ENCODE data around the gene OBSCN.

Gene OBSCN

DNA sequence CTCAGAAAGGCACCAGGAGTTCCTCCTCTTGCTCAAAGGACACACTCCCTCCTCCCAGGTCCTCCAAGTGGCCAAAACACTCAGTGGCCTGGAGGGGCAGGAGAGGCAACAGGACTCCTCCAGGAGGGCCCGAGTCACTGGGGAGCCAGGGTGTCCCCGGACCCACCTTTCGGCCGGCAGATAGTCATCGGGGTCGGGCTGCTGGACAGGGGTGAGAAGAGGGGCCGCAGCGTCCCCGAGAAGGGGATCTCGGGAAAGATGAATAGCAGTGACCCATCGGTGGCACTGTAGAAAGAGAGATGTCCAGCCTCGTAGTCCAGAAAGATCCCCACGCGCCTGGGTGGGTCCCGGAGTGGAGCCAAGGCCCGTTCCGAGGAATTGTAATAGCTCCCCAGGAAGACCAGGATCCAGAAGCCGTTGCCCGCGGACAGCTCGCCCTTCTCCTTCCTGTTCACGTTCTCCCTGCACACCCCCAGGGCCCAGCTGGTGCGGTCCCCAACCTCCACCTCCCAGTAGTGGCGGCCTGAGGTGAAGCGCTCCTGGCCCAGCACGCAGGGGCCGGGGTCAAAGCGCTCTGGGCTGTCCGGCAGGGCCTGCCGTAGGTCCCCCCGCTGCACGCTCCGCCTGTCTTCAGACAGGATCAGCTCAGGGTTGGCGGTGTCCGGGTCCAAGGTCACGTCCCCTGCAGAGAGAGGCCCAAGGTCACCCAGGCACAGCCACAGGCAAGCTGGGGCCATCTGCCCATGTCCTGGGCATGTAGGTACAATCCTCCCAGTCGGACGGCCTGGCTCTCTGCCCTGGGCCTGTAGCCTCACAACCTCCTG, 186.9 kb downstream of the OBSCN start:
- no peak for DNase-seq

DNA sequence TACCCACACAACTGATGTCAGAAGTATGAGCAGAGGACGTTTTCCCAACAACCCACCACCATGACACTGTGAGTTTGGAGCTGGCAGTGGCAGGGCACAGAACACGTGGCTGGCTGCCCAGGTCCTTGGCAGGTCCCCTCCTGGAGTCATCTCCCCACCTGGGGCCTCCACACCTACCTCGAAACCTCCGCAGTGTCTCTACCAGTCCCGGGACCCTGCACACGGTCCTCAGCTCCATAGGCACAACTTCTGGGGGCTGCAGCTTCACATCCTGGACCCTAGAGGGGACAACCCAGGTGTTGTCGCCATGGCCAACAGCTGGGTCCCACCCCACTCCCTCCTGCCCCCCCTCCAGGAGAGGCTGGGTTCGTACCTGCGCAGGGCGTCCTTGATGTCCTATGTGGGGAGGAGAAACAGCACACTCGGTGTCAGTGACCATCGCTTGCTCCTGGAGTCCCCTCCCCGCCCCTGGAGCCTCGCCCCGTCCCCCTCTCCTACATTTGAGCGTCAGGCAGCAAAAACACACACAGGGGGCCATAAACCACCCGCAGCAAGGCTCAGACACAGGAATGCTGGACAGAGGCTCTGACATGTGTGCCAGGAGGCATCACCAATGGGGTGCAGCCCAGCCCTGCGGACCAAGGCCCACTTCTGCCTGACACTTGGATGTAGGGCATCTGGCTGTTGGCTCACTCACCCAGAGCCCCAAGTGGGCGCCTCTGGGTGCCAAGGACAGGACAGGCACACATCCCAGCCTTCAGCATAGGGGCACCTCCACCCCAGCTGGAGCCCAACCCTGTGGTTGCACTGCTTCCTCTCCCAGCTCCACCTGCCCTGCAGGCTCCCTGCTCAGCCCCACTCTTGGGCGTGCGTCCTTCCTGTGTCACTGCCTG, 189.2 kb downstream of the OBSCN start:
- no peak for DNase-seq

DNA sequence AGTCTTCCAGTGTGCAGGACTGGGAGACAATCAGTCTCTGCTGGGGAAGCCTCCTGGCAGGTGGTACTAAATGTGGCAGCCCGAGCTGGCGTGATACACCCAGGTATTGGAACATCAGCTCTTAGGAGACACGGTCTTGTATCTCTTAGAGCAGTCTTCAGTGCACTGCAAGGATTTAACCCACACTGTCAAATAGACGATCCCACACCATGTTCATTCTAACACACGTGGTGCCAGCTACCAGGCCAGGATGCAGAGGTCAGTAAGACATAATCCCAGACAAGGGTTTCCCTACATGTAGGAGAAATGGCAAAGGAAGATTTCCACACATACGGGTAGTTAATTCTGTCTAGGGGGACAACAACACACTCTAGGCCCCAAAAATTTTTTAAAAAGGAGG, 190.1 kb downstream of the OBSCN start:
- DNase-seq: no peak

DNA sequence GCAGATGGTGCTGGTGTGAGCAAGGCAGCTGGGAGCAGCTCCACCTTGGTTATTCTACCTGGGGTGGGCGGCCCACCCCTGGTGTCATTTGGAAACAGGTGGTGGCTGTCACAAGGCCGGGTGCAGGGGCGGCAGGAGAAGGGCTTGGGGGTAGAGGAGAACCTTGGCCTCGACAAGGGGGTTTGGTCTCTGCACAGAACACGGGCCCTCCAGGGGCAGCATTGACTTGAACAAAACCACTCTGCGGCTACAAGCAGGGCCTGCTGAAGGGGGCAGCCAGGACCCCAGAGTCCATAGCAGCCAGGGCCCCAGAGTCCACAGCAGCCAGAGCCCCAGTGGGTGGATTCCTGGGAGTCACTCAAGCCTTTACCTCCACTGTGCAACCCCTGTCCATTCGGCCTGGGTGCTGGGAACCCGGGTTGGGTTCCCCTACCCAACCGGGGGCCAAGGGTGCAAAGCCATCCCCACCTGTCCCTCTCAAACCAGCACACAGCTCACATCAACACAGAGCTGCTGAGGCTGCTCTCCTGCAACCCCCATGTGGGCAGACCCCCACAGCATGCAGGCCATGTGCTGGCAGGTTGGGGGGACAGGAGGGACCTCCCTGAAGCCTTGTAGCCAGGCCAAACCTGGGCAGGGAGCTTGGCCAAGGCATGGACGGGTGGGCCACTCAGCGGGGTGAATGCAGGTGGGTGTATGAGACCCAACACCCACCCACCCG, 191.1 kb downstream of the OBSCN start:
- no peak for DNase-seq

DNA sequence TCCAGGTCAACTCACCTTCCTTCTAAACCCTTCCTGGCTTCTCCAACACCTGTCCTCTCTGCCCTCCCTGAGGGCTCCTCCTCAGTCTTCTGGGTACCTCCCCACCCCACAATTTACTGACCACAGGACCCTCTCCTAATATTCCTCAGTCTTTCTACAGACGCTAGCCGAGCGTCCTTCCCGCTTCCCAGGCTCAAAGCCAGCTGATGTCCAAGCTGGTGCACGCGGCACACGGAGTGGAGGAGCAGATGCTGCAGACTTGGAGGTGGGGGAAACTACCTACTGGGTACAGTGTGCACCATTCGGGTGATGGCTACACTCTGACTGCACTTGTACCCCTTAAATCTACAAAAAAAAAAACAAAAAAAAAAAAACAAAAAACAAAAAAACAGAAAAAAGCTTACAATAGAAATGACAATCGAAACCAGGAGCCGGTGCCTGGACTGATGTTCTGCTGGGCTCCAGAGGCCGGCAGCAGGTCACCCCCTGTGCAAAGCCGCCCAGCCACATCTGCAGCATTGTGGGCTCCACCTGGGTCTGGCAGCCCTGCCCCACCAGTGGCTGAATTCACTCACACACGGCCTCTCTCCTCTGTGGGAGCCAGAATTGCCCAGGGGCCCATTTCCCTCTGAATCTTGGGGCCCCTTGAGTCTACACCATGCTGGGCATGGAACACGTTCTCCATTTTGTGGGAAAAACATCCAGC, 191.8 kb downstream of the OBSCN start:
- no peak for DNase-seq

DNA sequence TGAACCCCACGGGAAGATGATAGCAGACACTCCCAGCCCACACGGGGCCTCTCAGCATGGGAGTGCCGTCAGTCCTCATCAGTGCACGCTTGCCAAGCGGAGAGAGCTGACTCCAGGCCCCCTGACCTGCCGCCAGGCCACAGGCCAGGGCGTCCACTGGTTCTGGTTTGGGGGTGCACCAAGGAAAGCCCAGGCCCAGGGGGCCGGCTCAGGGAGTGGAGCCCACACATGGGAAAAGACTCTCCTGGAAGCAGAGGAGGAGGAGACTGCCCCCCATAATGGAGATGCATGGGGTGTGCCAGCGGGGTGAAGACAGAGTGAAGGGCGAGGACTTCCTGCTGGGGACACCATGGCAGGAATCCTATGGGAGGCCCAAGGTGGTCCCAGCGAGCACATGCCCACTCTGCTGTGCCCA, 192.4 kb downstream of the OBSCN start:
- no peak for DNase-seq

DNA sequence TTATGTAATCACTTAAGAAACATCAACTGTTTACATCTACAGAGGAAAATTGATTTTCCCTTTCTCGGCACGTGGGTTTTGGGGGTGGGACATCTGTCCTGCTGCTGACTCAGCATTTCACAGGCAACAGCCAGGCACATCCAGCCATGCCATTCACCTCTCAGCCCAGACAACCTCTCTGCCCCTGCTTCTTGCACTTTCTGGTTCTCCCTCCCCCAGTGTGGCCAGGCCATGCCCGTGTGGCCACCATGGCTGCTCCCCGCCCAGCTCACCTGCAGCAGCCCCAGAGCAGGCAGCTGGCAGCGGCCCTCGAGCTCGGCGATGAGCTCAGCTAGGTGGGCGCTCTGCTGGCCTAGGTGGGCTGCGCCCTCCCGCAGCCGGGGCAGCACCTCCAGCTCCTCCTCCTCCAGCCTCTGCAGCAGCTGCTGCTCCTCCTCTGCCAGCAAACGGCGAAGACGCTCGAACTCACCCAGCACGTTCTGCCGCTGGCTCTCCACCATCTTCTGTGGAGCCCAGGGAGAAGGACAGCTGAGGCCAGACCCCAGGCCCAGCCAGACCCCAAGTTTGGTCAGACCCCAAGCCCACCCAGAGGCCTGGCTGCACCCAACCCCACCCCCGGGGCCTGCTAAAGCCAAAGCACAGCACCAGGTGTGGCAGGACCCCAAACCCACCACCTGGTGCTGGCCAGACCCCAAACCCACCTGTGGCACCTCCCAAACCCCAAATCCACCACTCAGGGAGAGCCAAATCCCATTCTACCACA, 193.0 kb downstream of the OBSCN start:
- no peak for DNase-seq

DNA sequence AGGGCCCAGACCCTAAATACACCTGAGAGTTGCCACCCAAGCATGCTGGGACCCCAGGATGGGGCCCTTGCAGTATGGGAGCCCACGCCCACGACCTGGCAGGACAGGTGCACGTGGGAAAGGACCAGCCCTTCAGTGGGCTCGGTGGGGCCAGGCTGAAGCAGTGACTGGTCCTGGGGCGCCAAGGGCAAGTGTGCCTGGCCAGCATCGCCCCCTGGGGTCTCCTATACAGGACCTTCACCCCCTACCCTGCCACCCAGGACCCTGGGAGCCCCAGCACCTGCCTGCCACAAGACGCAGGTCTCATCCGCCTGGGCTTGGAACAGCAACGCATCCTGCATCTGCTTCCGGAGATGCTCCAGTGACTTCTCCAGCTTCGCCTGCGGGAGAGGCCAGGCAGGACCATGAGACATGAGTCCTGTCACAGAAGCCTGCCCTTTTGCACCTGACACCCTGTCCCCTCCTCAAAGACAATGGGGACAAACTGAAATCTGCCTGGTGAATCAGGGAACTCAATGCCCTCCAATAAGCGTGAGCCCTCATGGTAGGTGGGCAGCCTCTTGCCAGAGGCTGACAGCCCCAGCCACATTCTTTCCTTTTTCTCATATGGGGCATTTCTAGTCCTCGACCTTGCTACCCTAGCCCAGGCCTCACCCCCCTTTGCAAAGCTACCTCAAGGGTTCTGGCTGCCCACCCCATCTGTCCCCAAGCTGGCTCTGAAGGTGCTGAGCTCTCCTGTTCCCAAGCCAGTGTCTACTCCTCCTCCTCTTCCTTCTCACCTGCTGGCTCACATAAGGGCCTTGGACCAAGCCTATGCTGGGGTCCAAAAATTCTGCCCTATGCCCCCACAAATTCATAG, 194.2 kb downstream of the OBSCN start:
- DNase-seq: no peak

DNA sequence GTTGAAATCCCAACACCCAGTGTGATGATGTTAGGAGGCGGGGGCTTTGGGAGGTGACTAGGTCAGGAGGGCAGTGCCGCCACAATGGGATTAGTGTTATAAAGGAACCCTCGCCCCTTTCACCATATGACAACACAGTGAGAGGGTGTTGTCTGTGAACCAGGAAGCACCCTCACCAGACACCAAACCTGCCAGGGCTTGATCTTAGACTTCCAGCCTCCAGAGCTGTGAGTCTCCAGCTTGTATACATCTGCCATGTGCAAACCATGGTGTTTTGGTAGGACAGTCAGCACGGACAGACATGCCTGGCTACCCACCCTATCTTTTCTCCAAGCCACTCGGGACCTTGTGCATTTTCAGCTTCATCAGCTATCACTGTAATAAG, 194.8 kb downstream of the OBSCN start:
- no peak for DNase-seq

DNA sequence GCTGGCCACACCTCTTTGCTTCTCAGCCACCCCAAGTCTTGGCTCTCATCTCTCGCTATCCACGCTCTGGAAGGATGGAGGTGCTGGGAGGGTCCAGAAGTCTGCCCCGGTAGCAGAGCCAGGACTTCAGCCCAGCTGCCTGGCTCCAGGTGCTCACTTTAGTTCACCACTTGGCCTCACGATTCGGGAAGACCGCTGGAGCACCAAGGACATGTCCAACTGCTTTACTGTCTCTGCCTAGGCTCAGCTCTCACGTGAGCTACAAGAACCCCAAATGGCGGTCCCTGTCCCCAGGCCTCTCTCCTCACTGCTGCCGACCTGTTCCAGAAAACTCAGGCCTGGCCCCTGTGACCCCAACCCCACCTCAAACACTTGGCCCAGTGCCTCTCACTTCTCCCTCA, 195.4 kb downstream of the OBSCN start:
- no peak for DNase-seq

DNA sequence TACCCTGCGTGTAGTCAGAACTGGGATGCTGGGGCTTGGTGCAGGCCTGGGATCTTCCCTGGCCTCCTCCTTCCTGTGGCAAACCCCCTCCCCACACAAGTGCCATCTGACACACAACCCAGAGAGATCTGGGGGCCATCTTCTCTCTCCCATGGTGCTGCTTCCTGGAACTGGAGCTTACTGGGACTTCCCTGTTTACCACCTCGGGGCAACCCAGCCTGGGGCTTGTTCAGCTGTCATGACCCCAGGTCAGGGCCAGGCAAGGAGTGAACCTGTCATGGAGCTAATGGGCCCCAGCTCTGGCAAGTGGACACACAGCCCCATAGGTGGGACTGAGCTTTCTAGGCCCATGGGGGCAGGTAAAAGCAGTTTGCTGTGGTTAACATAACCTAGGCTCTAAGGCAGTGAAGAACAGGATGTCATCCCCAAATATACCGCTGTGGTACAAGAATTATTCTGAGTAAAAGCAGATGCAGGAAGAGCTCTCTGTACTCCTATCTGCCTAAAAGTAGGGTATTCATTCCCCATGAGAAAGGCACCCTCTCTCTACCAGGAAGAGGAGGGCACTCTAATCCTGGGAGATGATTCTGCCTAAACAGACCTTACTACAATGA, 196.4 kb downstream of the OBSCN start:
- no peak for DNase-seq

DNA sequence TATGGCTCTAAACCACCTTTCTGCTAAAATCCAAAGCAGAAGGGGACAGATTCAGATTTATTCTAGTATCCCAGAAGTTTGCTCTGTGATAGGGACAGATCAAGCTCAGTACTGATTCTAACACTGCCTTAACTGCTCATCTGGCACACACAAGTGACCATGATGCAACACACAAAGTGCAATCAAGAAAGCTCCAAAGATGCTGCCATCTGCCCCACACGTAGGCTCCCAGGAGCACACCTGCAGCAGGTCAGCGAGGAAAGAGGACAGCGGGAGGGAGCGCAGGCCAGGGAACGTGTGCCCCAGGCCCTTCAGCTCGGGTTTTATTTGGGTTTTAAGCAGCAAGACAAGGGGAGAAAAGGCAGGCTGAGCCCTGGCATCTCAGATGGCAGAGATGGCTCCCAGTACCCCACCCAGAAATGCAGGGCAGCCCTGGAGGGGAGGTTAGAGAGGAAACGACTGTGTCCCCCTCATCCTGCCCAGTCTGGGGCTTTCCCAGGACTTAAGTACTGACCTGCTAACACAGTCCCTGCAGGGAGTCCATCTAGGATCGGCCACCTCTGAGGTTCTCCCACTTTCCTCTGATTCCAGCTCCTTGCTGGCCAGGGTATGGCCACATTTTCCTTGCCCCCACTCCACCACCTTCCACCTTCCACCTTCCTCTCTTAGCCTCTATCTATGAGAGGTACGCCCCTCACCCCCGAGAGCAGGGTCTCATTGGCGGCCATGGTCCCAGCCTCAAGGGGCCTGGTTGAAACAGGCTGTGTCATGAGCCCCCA, 197.5 kb downstream of the OBSCN start:
- DNase-seq: no peak

DNA sequence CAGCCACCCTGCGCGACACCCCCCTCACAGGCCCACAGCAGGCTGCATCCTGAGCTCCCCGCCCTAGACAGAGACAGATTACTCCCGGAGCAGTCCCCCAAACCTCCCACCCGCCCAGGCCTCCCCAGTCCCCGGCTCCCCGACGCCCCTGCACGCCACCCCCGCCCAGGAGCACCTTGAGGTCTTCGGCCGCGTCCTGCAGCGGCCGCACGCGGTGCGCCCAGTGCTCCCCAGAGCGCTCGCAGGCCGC, 198.1 kb downstream of the OBSCN start:
- no peak for DNase-seq

DNA sequence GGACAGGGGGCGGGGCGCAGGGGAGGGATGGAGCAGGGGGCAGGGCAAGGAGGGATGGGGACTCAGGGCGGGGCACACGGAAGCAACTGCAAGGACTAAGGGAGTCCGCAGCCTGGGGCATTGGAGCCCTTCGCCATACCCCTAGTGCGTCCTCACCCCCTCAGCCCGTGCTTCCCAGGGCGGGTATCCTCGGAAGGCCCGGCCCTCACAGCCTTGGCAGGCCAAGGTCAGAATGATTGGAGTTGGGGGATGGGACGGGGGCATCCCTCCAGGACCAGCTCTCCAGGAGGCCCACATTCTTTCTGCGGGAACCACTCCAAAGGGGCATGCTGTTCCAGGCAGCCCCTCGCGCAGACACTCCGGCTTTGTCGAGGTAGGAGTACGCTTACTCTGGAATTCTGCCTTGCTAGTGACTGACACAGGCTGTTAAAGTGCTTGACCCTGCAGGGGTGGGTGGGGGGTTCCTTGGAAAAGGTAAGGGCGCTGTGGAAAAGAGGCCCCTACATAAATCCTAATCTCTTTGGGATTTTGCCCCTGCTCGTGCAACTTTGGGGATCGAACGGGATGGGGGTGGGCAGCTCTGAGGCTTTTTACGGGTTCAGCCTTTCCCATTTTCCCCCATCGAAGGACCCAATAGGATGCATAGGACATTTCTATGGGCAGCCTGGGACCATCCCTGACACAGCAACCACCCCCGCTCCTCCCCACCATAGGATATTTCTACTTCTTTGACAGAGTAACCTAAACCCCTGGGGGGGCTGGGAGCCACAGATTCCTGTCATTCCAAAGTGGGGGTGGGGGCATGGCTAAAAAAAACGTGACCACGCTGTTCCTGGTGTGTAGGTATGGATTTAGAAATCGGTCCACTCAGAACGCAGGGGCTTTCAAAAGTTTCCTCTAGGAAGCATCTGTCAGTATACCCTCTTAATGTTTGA, 199.5 kb downstream of the OBSCN start:
- no peak for DNase-seq

DNA sequence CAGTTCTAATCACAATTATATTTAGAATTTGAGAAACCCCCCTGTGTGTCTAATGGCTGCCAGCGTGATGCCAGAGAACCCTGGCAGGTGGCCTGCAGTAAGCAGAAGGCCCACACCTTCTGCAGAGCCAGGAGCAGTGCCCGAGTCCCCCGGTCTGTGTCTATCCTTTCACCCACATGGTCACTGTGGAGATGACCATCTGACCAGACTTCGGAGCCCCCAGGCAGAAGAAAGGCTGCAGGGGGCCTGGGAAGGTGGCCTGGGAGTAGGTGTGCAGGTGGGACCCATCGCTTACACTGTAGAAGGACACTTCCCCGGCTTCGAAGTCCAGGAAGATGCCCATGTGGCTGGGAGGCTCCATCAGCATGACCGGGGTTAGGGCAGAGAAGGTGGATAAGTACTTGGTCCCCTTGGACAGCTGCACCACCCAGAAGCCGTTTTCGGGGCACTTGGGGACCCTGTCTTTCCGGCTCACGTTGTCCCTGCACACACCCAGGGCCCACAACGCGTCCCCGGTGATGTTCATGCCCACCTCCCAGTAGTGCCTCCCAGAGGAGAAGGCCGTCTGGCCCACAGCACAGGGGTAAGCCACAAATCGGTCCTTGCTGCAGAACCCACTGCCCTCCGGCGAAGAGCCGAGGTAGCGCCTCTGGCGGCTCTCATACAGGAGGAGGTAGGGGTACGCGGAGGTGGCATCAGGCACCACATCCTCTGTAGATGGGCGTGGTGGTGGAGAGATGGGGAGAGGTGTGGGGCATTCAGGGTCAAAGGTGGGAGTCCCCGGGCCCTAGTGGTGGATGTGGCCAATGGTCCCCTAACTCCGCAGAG, 200.4 kb downstream of the OBSCN start:
- DNase-seq: no peak

DNA sequence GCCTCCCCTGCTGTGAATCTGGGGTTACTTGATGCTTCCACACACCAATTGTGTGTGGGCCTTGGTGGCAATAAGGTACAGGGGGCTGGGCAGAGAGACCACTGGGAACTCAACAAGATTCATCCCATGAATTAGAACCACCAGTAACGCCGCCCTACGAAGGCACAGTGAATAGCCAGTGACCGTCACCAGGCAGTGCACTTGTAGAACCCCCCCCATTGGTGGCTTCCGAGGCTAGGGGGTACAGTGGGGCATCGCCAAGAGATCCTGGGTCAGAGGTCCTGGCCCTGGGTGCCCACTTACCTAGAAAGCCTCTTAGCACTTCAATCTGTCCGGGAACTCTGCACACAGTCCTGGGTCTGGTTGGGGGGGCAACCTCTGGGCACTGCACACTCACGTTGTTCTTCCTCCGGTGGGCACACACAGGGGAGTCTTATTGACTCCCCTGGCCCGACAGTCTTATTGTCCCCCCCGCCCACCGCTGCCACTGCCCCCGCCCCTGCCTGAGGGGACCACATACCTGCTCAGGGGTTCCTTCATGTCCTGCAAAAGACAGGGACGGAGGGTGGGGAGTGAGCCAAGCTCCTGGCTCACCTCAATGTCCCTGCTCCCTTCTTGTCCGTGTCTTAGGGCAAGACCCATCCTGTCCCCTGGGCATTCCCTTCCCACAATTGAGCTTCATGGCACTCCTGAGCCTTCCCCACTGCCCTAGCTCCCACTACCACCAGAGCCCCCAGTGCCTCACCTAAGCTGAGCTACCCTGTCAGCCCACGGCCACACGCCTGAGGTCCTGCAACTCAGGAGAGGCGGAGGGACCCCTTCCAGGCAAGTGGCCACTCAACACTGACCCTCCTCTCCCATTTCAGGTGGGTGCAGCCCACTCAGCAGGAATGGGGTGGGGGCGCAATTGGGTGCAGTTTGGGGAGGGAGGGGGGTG, 201.3 kb downstream of the OBSCN start:
- DNase-seq: no peak

DNA sequence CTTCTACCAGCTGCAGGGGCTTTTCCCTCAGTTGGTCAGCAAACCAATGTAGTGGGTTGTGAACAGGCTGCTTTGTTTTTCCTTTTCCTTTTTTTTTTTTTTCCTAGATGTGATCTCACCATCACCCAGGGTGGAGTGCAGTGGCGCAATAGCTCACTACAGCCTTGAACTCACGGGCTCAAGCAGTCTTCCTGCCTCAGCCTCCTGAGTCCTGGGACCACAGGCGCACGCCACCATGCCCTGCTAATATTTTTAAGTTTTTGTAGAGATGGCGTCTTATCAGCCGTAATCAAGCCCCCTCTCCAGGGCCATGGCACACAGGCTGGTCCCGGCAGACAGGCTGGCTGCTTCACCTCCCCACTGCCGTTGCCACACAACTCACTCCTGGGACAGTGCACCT, 202.2 kb downstream of the OBSCN start:
- no peak for DNase-seq

Measured in NCI-H1694 (cell line).